ENCODE data around the gene RBM12.

- TF ChIP-seq SIN3A (IDR thresholded peaks at IDR 0.05; ENCODE audit: borderline replicate concordance, insufficient read depth, low read length) (no peak), TAF1 (IDR thresholded peaks at IDR 0.05; ENCODE audit: borderline replicate concordance, insufficient read depth, low read length) (no peak), POLR2AphosphoS5 (IDR thresholded peaks at IDR 0.05; ENCODE audit: low read depth, low read length) (no peak), REST (IDR thresholded peaks at IDR 0.05; ENCODE audit: insufficient read depth in 1 of 2, low read depth in 2 of 2, low read length in 2 of 2) (no peak)
Observed at GRCh38 chr20:35710884-35711587, 46.3 kb upstream of the RBM12 start.

Measured in PFSK-1 (cell line).